K562 (cell line): ENCODE results near the gene ACSS2. TPM values are rescaled to one million over a fixed set of nuclear protein-coding genes. Genes with fewer than 3 reads are reported as not detected.
A peak's percentile ranks its signal among the peaks of the same experiment; 100 is the strongest.

Source experiments
- ATF3 ChIP-seq, 2 experiments: fragments of 450-650 bp in 1 of 2; sonication (generic) in 1 of 2; formaldehyde crosslinking in 1 of 2; IDR thresholded peaks in 1 of 2; conservative IDR thresholded peaks in 1 of 2; 2 replicates each; pipeline versions ENCODE4 v1.6.1 to v1.8.1; 2016 to 2023; ENCODE audit warnings: mild to moderate bottlenecking in 2 of 2, moderate library complexity in 2 of 2, inconsistent platforms in 1 of 2, missing genetic modification reagents in 1 of 2
- BDP1 ChIP-seq: IDR thresholded peaks from 3 replicates; pipeline ENCODE4 v1.6.1; 2011; ENCODE audit not compliant: insufficient read length, insufficient read depth
- ELF2 ChIP-seq: fragments of 250-450 bp; sonication (Bioruptor Pico); IDR thresholded peaks from 2 replicates; pipeline ENCODE4 v1.5.0; 2021; ENCODE audit warnings: mild to moderate bottlenecking
- FOXJ2 ChIP-seq: fragments of 200-800 bp; sonication (Bioruptor generic); IDR thresholded peaks from 2 replicates; pipeline ENCODE4 v1.6.1; 2016; ENCODE audit warnings: missing genetic modification characterization, missing compliant biosample characterization
- IRF2 ChIP-seq: sonication (generic); formaldehyde crosslinking; IDR thresholded peaks from 2 replicates; pipeline ENCODE4 v1.8.1; 2022; ENCODE audit warnings: mild to moderate bottlenecking, missing genetic modification reagents
- KDM2B ChIP-seq: fragments of 250-450 bp; sonication (Bioruptor Pico); IDR thresholded peaks from 2 replicates; pipeline ENCODE4 v1.8.0; 2021; ENCODE audit warnings: mild to moderate bottlenecking, moderate library complexity
- KLF1 ChIP-seq: fragments of 450-650 bp; IDR thresholded peaks from 2 replicates; pipeline ENCODE4 v1.6.1; 2016; ENCODE audit warnings: missing genetic modification characterization, missing compliant biosample characterization
- L3MBTL2 ChIP-seq: fragments of 450-650 bp; IDR thresholded peaks from 2 replicates; pipeline ENCODE4 v1.6.1; 2016; ENCODE audit warnings: mild to moderate bottlenecking, moderate library complexity
- LEF1 ChIP-seq: fragments of 450-650 bp; IDR thresholded peaks from 2 replicates; pipeline ENCODE4 v1.6.1; 2016; ENCODE audit warnings: mild to moderate bottlenecking
- MECOM ChIP-seq: fragments of 250-450 bp; sonication (Bioruptor Pico); IDR thresholded peaks from 2 replicates; pipeline ENCODE4 v1.8.0; 2022; ENCODE audit warnings: inconsistent platforms
- MNT ChIP-seq, 2 experiments: fragments of 450-650 bp; conservative IDR thresholded peaks; 2 replicates each; pipeline ENCODE4 v1.6.1; 2017; ENCODE audit warnings: mild to moderate bottlenecking in 2 of 2, moderate library complexity in 2 of 2
- MTA2 ChIP-seq: fragments of 450-650 bp; IDR thresholded peaks from 2 replicates; pipeline ENCODE4 v1.6.1; 2016; ENCODE audit warnings: low read depth
- NCOR1 ChIP-seq: fragments of 450-650 bp; IDR thresholded peaks from 2 replicates; pipeline ENCODE4 v1.6.1; 2016; ENCODE audit warnings: mild to moderate bottlenecking, moderate library complexity
- POU5F1 ChIP-seq: fragments of 150-350 bp; IDR thresholded peaks from 2 replicates; pipeline ENCODE4 v1.6.1; 2014; ENCODE audit warnings: borderline replicate concordance, low read length, low read depth, mild to moderate bottlenecking; ENCODE audit not compliant: partially characterized antibody
- RAD51 ChIP-seq: fragments of 450-650 bp; IDR thresholded peaks from 2 replicates; pipeline ENCODE4 v1.7.1; 2016; ENCODE audit warnings: low read depth, mild to moderate bottlenecking, borderline replicate concordance
- SOX6 ChIP-seq: fragments of 450-650 bp; IDR thresholded peaks from 2 replicates; pipeline ENCODE4 v1.6.1; 2014; ENCODE audit warnings: mild to moderate bottlenecking
- STAT5A ChIP-seq: IDR thresholded peaks from 2 replicates; pipeline ENCODE4 v1.6.1; 2012; ENCODE audit warnings: low read length, inconsistent platforms, borderline replicate concordance
- TCF15 ChIP-seq: fragments of 250-450 bp; sonication (Bioruptor Pico); IDR thresholded peaks from 2 replicates; pipeline ENCODE4 v1.8.0; 2022; ENCODE audit warnings: moderate library complexity, mild to moderate bottlenecking, inconsistent platforms
- THRA ChIP-seq: fragments of 450-650 bp; IDR thresholded peaks from 2 replicates; pipeline ENCODE4 v1.6.1; 2017; ENCODE audit warnings: mild to moderate bottlenecking, moderate library complexity
- THRAP3 ChIP-seq: fragments of 450-650 bp; IDR thresholded peaks from 2 replicates; pipeline ENCODE4 v1.6.1; 2016; ENCODE audit warnings: mild to moderate bottlenecking, inconsistent platforms, borderline replicate concordance
- USF2 ChIP-seq: sonication (generic); formaldehyde crosslinking; IDR thresholded peaks from 2 replicates; pipeline ENCODE4 v1.5.0; 2020; ENCODE audit warnings: missing genetic modification reagents
- ZNF311 ChIP-seq: fragments of 250-450 bp; sonication (Bioruptor Pico); IDR thresholded peaks from 2 replicates; pipeline ENCODE4 v1.4.0; 2020; ENCODE audit warnings: mild to moderate bottlenecking, moderate library complexity
- ZNF354B ChIP-seq: fragments of 250-450 bp; sonication (Bioruptor Pico); IDR thresholded peaks from 2 replicates; pipeline ENCODE4 v1.4.0; 2020
- ZNF431 ChIP-seq: sonication (generic); formaldehyde crosslinking; IDR thresholded peaks from 2 replicates; pipeline ENCODE4 v1.8.0; 2022; ENCODE audit warnings: mild to moderate bottlenecking, missing genetic modification reagents
- ZNF561 ChIP-seq: fragments of 450-650 bp; formaldehyde crosslinking; conservative IDR thresholded peaks from 2 replicates; pipeline ENCODE4 v1.4.0; 2020; ENCODE audit warnings: mild to moderate bottlenecking, moderate library complexity
- ZSCAN29 ChIP-seq: fragments of 450-650 bp; IDR thresholded peaks from 2 replicates; pipeline ENCODE4 v1.6.1; 2017
- polyA plus RNA-seq, 8 experiments: library from polyadenylated mRNA; depleted of rRNA in 4 of 8; stranded (reverse) in 5 of 8; unstranded in 3 of 8; fragments of >200 nt; fragmentation: Nextera tagmentation in 2 of 8; fragmentation: Illumina TruSeq in 1 of 8; extraction: Ambion mirVana in 2 of 8; extraction: Trizol in 1 of 8; gene quantifications; 2 replicates each; pipeline versions ENCODE4 v1.2.1 to v1.2.3, GENCODE V29; 2011 to 2014; ENCODE audit warnings: inconsistent platforms in 1 of 8, missing spikeins in 1 of 8
- total RNA-seq, 7 experiments: library from RNA; depleted of rRNA in 6 of 7; stranded (reverse); fragments of >200 nt in 6 of 7; fragmentation: Illumina TruSeq in 2 of 7; extraction: Trizol in 2 of 7; gene quantifications; 2 replicates each; pipeline versions ENCODE4 v1.2.1 to v1.2.3, GENCODE V29; 2011 to 2021; ENCODE audit warnings: low replicate concordance in 1 of 7

The ACSS2 gene
- total and polyA plus RNA-seq, 9 of the 15 experiments (the other 6 are each of a cell fraction or from before 2014, with no cell fraction given), result 21.9 to 246 (median 66.2) TPM

- TF ChIP-seq STAT5A, result no peak
- TF ChIP-seq L3MBTL2, result peak; percentile 57
- no peak for TF ChIP-seq IRF2 (CRISPR knock-in tag)
- peak; percentile 51; the same call in 1 of the 2 replicates for TF ChIP-seq SOX6
- TF ChIP-seq FOXJ2 (tag), result no peak
- no peak for TF ChIP-seq ZSCAN29
- no peak for TF ChIP-seq TCF15 (CRISPR knock-in tag)
- TF ChIP-seq MNT (conservative IDR thresholded peaks at IDR 0.05), result peak; percentile 29 to 30; a peak in 2 of 4 replicates
- no peak for TF ChIP-seq THRAP3
- no peak for TF ChIP-seq ZNF431 (CRISPR knock-in tag)
- peak; percentile 32; the same call in 1 of the 2 replicates for TF ChIP-seq RAD51
- TF ChIP-seq MECOM (CRISPR knock-in tag), result no peak
- no peak for TF ChIP-seq THRA
- TF ChIP-seq MTA2, result no peak
- no peak for TF ChIP-seq BDP1
- no peak for TF ChIP-seq LEF1
- no peak; the same call in 1 of the 2 replicates for TF ChIP-seq ATF3 (IDR thresholded peaks at IDR 0.05)
- no peak for TF ChIP-seq ATF3 (CRISPR knock-in tag; conservative IDR thresholded peaks at IDR 0.05)
- no peak for TF ChIP-seq KLF1 (tag)
- TF ChIP-seq POU5F1, result no peak
- no peak for TF ChIP-seq ELF2 (CRISPR knock-in tag)
- no peak for TF ChIP-seq KDM2B (CRISPR knock-in tag)
- TF ChIP-seq ZNF354B (CRISPR knock-in tag), result no peak
- no peak for TF ChIP-seq ZNF561 (CRISPR knock-in tag)
- 0 out of 2 replicates have a peak, but pooled peaks have one; percentile 4 for TF ChIP-seq NCOR1
- TF ChIP-seq USF2 (CRISPR knock-in tag), result no peak
- TF ChIP-seq ZNF311, result no peak
These were observed 588 bp upstream of the ACSS2 start (continued) for GRCh38 chr20:34875642-34876405.
